ENCODE data around the gene TMEM132C.

DNA sequence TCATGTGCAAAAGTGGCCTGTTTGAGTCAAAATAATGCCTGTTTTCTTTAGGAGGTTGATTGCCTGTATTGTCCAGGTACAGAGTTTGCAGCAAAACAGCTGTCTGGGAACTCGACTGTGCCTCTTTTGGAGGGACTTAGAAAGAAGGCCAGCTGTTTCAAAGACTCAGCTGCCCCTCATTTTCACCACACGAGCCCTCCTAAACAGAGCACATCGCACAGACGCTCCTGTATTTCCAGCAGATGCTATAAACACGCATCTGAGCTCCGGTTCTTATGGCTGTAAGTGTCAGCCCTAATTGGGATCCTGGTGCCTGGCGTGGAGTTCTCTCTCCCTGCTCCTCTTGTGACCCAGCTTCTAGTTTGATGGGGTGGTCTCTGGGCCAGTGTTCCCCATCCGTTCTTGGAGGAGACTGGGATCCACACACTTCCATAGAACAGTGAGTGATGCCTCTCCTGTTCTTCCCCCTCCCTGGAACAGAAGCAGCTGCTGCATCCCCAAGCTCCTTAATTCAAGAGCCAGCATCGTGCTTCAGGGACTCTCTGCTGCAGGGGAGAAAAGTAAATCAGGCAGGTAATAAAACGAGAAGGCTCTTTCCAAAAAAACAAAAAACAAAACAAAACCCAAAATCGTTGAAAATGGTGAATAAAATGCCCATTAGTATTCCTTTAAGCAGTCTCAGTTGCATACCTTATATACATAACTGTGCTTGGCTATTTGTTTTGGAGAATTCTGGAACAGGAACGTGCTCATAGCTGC is 287.8 kb downstream of the TMEM132C start:
- TF ChIP-seq CTCF (IDR thresholded peaks at IDR 0.05), result no peak
- no peak for TF ChIP-seq POLR2A (IDR thresholded peaks at IDR 0.05)

All from esophagus squamous epithelium (tissue), 4 donors.